ENCODE measurements around the gene LYZL1. TPM values are rescaled to one million over a fixed set of nuclear protein-coding genes. Genes with fewer than 3 reads are reported as not detected.
"Not testable (repeated sequence)": the region's sequence is repeated elsewhere in the genome, so short reads cannot be mapped to it uniquely, and the experiment has no call there.

LYZL1 gene
- total RNA-seq, 1 experiment from 2014 or later, result not detected

GRCh38 chr10:29309465-29309864 lies 20.6 kb downstream of the LYZL1 start:
- intact Hi-C loops (cut with micrococcal nuclease; ENCODE audit: unreplicated experiment), result no loop called here
- H3K27ac ChIP-seq, result no peak overlapping the region
- no peaks in the 10 kb centered on the region for H3K79me2 ChIP-seq (ENCODE audit: low read depth)
- H4K20me1 ChIP-seq (ENCODE audit: insufficient read depth), result no peaks in the 10 kb centered on the region
- no peak overlapping the region for H2AFZ ChIP-seq
- H3F3A ChIP-seq (ENCODE audit: insufficient read depth, low read depth), result no peaks in the 10 kb centered on the region
- CTCF ChIA-PET, result no interaction called here
- no peaks in the 10 kb centered on the region for H3K27me3 ChIP-seq (ENCODE audit: insufficient read depth, low read depth)
- no peak overlapping the region for H3K4me2 ChIP-seq
- H3K9me3 ChIP-seq (ENCODE audit: insufficient read depth, low read depth), result no peaks in the 10 kb centered on the region
- no peaks in the 10 kb centered on the region for H3K36me3 ChIP-seq (ENCODE audit: low read depth)
- BruUV-seq (replicated peaks), result no TSS peak
- 0 out of 2 replicates have a peak, but pooled peaks cover 4% of the 10 kb centered on the region for H3K4me1 ChIP-seq (replicated peaks; ENCODE audit: insufficient read depth)
- no peaks in the 10 kb centered on the region for H3K9me2 ChIP-seq (ENCODE audit: insufficient read depth)
- DNase-seq, result no peak
- no peak overlapping the region for H3K4me3 ChIP-seq
- TF ChIP-seq CTCF (conservative IDR thresholded peaks at IDR 0.05) (no peak), EZH2 (IDR thresholded peaks at IDR 0.05; ENCODE audit: low read depth) (no peak)
- POLR2A ChIA-PET (ENCODE audit: unreplicated experiment), result no interaction called here

DNA sequence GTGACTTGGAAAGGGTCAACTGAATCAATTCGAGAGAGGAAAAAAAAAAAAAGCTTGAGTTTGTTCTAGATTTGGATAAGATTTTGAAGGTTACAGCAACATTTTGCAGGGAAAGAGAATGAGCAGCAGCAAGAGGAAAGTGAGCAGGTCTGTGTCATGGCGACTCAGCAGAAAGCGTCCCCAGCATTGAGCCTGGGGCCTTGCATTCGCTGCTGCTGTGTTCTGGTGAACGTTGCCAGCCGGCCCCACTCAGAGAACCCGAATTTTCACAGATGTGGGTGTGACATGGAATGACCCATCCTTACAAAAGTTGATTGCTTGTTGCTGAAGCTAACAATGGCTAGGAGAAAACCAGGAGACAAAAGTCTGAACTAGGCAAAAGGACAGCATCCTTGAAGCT lies 21.6 kb downstream of the LYZL1 start:
- H4K20me1 ChIP-seq (ENCODE audit: insufficient read depth); H3K9me2 ChIP-seq (ENCODE audit: insufficient read depth); H3K27ac ChIP-seq; H3K4me3 ChIP-seq; H3K79me2 ChIP-seq (ENCODE audit: low read depth); intact Hi-C loops (cut with micrococcal nuclease; ENCODE audit: unreplicated experiment); H3F3A ChIP-seq (ENCODE audit: insufficient read depth, low read depth); H3K4me1 ChIP-seq (replicated peaks; ENCODE audit: insufficient read depth); H3K4me2 ChIP-seq; H3K27me3 ChIP-seq (ENCODE audit: insufficient read depth, low read depth); H2AFZ ChIP-seq; H3K36me3 ChIP-seq (ENCODE audit: low read depth); H3K9me3 ChIP-seq (ENCODE audit: insufficient read depth, low read depth); BruUV-seq (replicated peaks); POLR2A ChIA-PET (ENCODE audit: unreplicated experiment): not testable (repeated sequence)
- CTCF ChIA-PET, result interaction anchor here (0.6 kb wide), 1 partner anchor 56 kb away, joined by 3 read pairs; no protein-coding TSS in a partner anchor
- DNase-seq, result peak in 1 of 2 experiments; percentile 10

DNA sequence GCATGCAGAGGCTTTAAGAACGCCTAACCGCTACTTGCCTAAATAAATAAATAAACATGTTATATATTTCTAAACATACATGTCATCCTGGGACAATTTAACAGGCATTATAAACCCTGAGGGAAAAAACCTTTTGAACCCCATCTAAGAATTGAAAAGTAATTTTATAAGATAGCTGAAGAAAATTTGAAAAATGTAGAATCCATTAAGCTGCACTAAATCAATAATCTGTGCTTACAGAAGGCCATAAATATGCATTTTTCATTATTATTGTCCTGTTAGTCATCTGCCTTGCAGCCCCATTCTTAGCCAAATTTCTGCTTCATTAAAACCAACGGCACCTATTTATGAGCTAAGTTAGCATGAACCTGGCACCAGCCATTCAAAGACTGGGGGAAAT lies 24.2 kb downstream of the LYZL1 start:
- Histone ChIP-seq H4K20me1 (ENCODE audit: insufficient read depth) (no peaks in the 10 kb centered on the region), H3K9me3 (ENCODE audit: insufficient read depth, low read depth) (no peaks in the 10 kb centered on the region), H3K4me3 (no peak overlapping the region), H3K4me1 (replicated peaks; ENCODE audit: insufficient read depth) (peaks cover 10% of the 10 kb centered on the region), H3K9me2 (ENCODE audit: insufficient read depth) (no peaks in the 10 kb centered on the region), H2AFZ (no peak overlapping the region), H3K36me3 (ENCODE audit: low read depth) (no peaks in the 10 kb centered on the region), H3F3A (ENCODE audit: insufficient read depth, low read depth) (peaks cover 5% of the 10 kb centered on the region; the same call in 1 of the 2 replicates), H3K27ac (no peak overlapping the region), H3K79me2 (ENCODE audit: low read depth) (no peaks in the 10 kb centered on the region), H3K27me3 (ENCODE audit: insufficient read depth, low read depth) (no peaks in the 10 kb centered on the region), H3K4me2 (no peak overlapping the region)
- ChIA-PET POLR2A (ENCODE audit: unreplicated experiment) (no interaction called here), CTCF (no interaction called here)
- TF ChIP-seq EZH2 (IDR thresholded peaks at IDR 0.05; ENCODE audit: low read depth) (no peak), CTCF (conservative IDR thresholded peaks at IDR 0.05) (no peak)
- no TSS peak for BruUV-seq (replicated peaks)
- intact Hi-C loops (cut with micrococcal nuclease; ENCODE audit: unreplicated experiment), result no loop called here
- DNase-seq, result no peak

- POLR2A ChIA-PET (ENCODE audit: unreplicated experiment), result no interaction called here
- no peak overlapping the region for H3K27ac ChIP-seq
- no peak overlapping the region for H2AFZ ChIP-seq
- no peaks in the 10 kb centered on the region for H4K20me1 ChIP-seq (ENCODE audit: insufficient read depth)
- no peak overlapping the region for H3K4me2 ChIP-seq
- peaks cover 22% of the 10 kb centered on the region for H3K4me1 ChIP-seq (replicated peaks; ENCODE audit: insufficient read depth)
- peaks cover 5% of the 10 kb centered on the region; the same call in 1 of the 2 replicates for H3F3A ChIP-seq (ENCODE audit: insufficient read depth, low read depth)
- BruUV-seq (replicated peaks), result no TSS peak
- DNase-seq, result no peak
- no peak overlapping the region for H3K4me3 ChIP-seq
- no peaks in the 10 kb centered on the region for H3K9me2 ChIP-seq (ENCODE audit: insufficient read depth)
- no peaks in the 10 kb centered on the region for H3K9me3 ChIP-seq (ENCODE audit: insufficient read depth, low read depth)
- TF ChIP-seq CTCF (conservative IDR thresholded peaks at IDR 0.05) (no peak), EZH2 (IDR thresholded peaks at IDR 0.05; ENCODE audit: low read depth) (no peak)
- H3K36me3 ChIP-seq (ENCODE audit: low read depth), result no peaks in the 10 kb centered on the region
- intact Hi-C loops (cut with micrococcal nuclease; ENCODE audit: unreplicated experiment), result no loop called here
- H3K27me3 ChIP-seq (ENCODE audit: insufficient read depth, low read depth), result no peaks in the 10 kb centered on the region
- CTCF ChIA-PET, result no interaction called here
- H3K79me2 ChIP-seq (ENCODE audit: low read depth), result no peaks in the 10 kb centered on the region
Measured at GRCh38 chr10:29314726-29315125, 25.9 kb downstream of the LYZL1 start.
